Measurements from ENCODE around the gene BBS2. TPM values are rescaled to one million over a fixed set of nuclear protein-coding genes. Genes with fewer than 3 reads are reported as not detected.

BBS2 gene
- total RNA-seq, 1 experiment from 2014 or later: 60.4 TPM

Other genes starting within 250 kb of the BBS2 start
- 128 and 196 TPM in 2 replicates for gene AMFR, start 94.5 kb downstream of the BBS2 start, total RNA-seq (2014; rRNA removed; shearing (Covaris generic))
- 83.5 and 172 TPM in 2 replicates for gene NUDT21, start 68.7 kb downstream of the BBS2 start, total RNA-seq (2014; rRNA removed; shearing (Covaris generic))
- gene OGFOD1, start 68.5 kb downstream of the BBS2 start, total RNA-seq (2014; rRNA removed; shearing (Covaris generic)): 103 and 105 TPM in 2 replicates
- not detected in 2 replicates for gene MT4, start 45.0 kb upstream of the BBS2 start, total RNA-seq (2014; rRNA removed; shearing (Covaris generic))
- gene MT3, start 69.5 kb upstream of the BBS2 start, total RNA-seq (2014; rRNA removed; shearing (Covaris generic)): not detected in 2 replicates
- gene MT2A, start 88.6 kb upstream of the BBS2 start, total RNA-seq (2014; rRNA removed; shearing (Covaris generic)): 521 and 535 TPM in 2 replicates
- 89.2 and 89.4 TPM in 2 replicates for gene MT1E, start 105.8 kb upstream of the BBS2 start, total RNA-seq (2014; rRNA removed; shearing (Covaris generic))
- 0.22 and 1.4 TPM in 2 replicates for gene MT1M, start 112.6 kb upstream of the BBS2 start, total RNA-seq (2014; rRNA removed; shearing (Covaris generic))
- 9.6 TPM in 1 of 2 replicates, not detected in the other for gene MT1A, start 118.6 kb upstream of the BBS2 start, total RNA-seq (2014; rRNA removed; shearing (Covaris generic))
- gene MT1B, start 131.9 kb upstream of the BBS2 start, total RNA-seq (2014; rRNA removed; shearing (Covaris generic)): not detected in 2 replicates
- 12.8 and 13.0 TPM in 2 replicates for gene MT1F, start 137.9 kb upstream of the BBS2 start, total RNA-seq (2014; rRNA removed; shearing (Covaris generic))
- 2.9 and 6.1 TPM in 2 replicates for gene MT1G, start 148.0 kb upstream of the BBS2 start, total RNA-seq (2014; rRNA removed; shearing (Covaris generic))
- gene MT1H, start 149.8 kb upstream of the BBS2 start, total RNA-seq (2014; rRNA removed; shearing (Covaris generic)): not detected in 2 replicates
- gene MT1X, start 162.4 kb upstream of the BBS2 start, total RNA-seq (2014; rRNA removed; shearing (Covaris generic)): 200 and 232 TPM in 2 replicates
- 106 and 123 TPM in 2 replicates for gene NUP93, start 210.1 kb upstream of the BBS2 start, total RNA-seq (2014; rRNA removed; shearing (Covaris generic))